HepG2 (cell line): ENCODE data around the gene HMGCR. TPM values are rescaled to one million over a fixed set of nuclear protein-coding genes. Genes with fewer than 3 reads are reported as not detected.

Experiments
- ATAC-seq: fragments of 200-7000 bp; cut with Tn5 transposase; 3 replicates; pipeline ENCODE4 v1.9.1; 2020; ENCODE audit warnings: mild to moderate bottlenecking, moderate library complexity
- BruUV-seq: library from RNA; stranded (reverse); fragments of 400-500 nt; replicated peaks from 2 replicates; lab custom pipeline; 2021; lab: Mats Ljungman, UMichigan
- CTCF ChIA-PET: fragments of 300-600 bp; formaldehyde crosslinking; extraction: SDS; loops from one replicate; lab custom pipeline; 2021; ENCODE audit warnings: low total read pairs, inconsistent platforms, low intra/inter-chr PET ratio; lab: Yijun Ruan, JAX
- POLR2A ChIA-PET: fragments of 350-600 bp; sonication (Branson Sonifier 250); formaldehyde crosslinking; loops from one replicate; lab custom pipeline; 2020; ENCODE audit warnings: antibody characterized with exemption, inconsistent platforms; lab: Yijun Ruan, JAX
- DNase-seq: peaks from one replicate; pipeline ENCODE4 v3.0.0-alpha.2; 2015; ENCODE audit warnings: low spot score
- FAIRE-seq: peaks from 3 replicates; lab custom pipeline; 2011; peaks lifted over from hg19 to GRCh38; lab: Jason Lieb, UNC
- H2AFZ ChIP-seq: one replicate; pipeline ENCODE4 v1.6.1; 2011; ENCODE audit warnings: low read length, inconsistent platforms
- H3K27ac ChIP-seq: fragments of 300-600 bp; 3 replicates; pipeline ENCODE4 v1.8.0; 2011; ENCODE audit warnings: mixed run types, mild to moderate bottlenecking, mixed read lengths, low read length, inconsistent platforms; ENCODE audit not compliant: insufficient read depth; ENCODE audit errors: extremely low read length
- H3K27me3 ChIP-seq, 2 experiments: fragments of 200-600 bp in 1 of 2; 2 replicates in 1 of 2; 3 replicates in 1 of 2; pipeline versions ENCODE4 v1.6.0 to v1.8.0; 2011; ENCODE audit warnings: low read length in 2 of 2, mild to moderate bottlenecking in 2 of 2, moderate library complexity in 2 of 2, inconsistent platforms in 1 of 2; ENCODE audit not compliant: insufficient read depth in 2 of 2, control insufficient read depth in 1 of 2
- H3K36me3 ChIP-seq, 2 experiments: fragments of 200-600 bp in 1 of 2; replicated peaks in 1 of 2; 2 replicates in 1 of 2; 3 replicates in 1 of 2; pipeline versions ENCODE4 v1.5.1 to v1.8.0; 2011; ENCODE audit warnings: low read length in 2 of 2, inconsistent platforms in 1 of 2; ENCODE audit not compliant: insufficient read depth in 2 of 2, control insufficient read depth in 1 of 2
- H3K4me1 ChIP-seq: 2 replicates; pipeline ENCODE4 v1.5.1; 2012; ENCODE audit warnings: low read length, inconsistent platforms; ENCODE audit not compliant: insufficient read depth
- H3K4me2 ChIP-seq: 2 replicates; pipeline ENCODE4 v1.6.0; 2011; ENCODE audit warnings: low read depth, low read length, inconsistent platforms
- H3K4me3 ChIP-seq, 3 experiments: fragments of 200-600 bp in 1 of 3; sonication (generic), shearing (Covaris generic) in 1 of 3; replicated peaks in 1 of 3; 2 replicates each; pipeline ENCODE4 v1.5.1; 2011 to 2016; ENCODE audit warnings: low read length in 3 of 3, inconsistent platforms in 2 of 3, low read depth in 2 of 3, mild to moderate bottlenecking in 2 of 3, control low read depth in 1 of 3, mixed read lengths in 1 of 3; ENCODE audit not compliant: insufficient read depth in 1 of 3
- H3K79me2 ChIP-seq: one replicate; pipeline ENCODE4 v1.6.1; 2011; ENCODE audit warnings: low read length, inconsistent platforms; ENCODE audit not compliant: insufficient read depth
- H3K9ac ChIP-seq: 2 replicates; pipeline ENCODE4 v1.6.0; 2011; ENCODE audit warnings: mild to moderate bottlenecking, low read depth, low read length, inconsistent platforms; ENCODE audit not compliant: insufficient read depth
- H3K9me3 ChIP-seq: 2 replicates; pipeline ENCODE4 v1.5.1; 2012; ENCODE audit warnings: mild to moderate bottlenecking, low read length
- H4K20me1 ChIP-seq: 2 replicates; pipeline ENCODE4 v1.6.0; 2011; ENCODE audit warnings: inconsistent platforms, mild to moderate bottlenecking, low read length, moderate library complexity; ENCODE audit not compliant: insufficient read depth
- CHD4 ChIP-seq: fragments of 200-600 bp; sonication (generic); IDR thresholded peaks from 2 replicates; pipeline ENCODE4 v1.7.0; 2017; ENCODE audit warnings: mild to moderate bottlenecking, low read length, borderline replicate concordance
- JUND ChIP-seq: sonication (generic); formaldehyde crosslinking; IDR thresholded peaks from 2 replicates; pipeline ENCODE4 v1.8.0; 2022; ENCODE audit warnings: mild to moderate bottlenecking, missing genetic modification reagents
- MED13 ChIP-seq: sonication (generic); formaldehyde crosslinking; IDR thresholded peaks from 2 replicates; pipeline ENCODE4 v1.5.0; 2020; ENCODE audit warnings: missing genetic modification reagents
- ZNF12 ChIP-seq: sonication (generic); formaldehyde crosslinking; IDR thresholded peaks from 2 replicates; pipeline ENCODE4 v1.5.0; 2020; ENCODE audit warnings: missing genetic modification reagents
- ZNF354B ChIP-seq: sonication (generic); formaldehyde crosslinking; IDR thresholded peaks from 2 replicates; pipeline ENCODE4 v1.8.0; 2022; ENCODE audit warnings: mild to moderate bottlenecking, missing genetic modification reagents
- ZNF768 ChIP-seq: sonication (generic); formaldehyde crosslinking; IDR thresholded peaks from 2 replicates; pipeline ENCODE4 v1.4.0; 2020; ENCODE audit warnings: missing genetic modification reagents
- WGBS: methylation state at CpG from one replicate; pipeline ENCODE4 v1.1.6; 2017; ENCODE audit warnings: low lambda C conversion rate; 5-methylcytosine and 5-hydroxymethylcytosine counted together
- in situ Hi-C: cut with HindIII; loops from 2 replicates; pipeline ENCODE4 v1.10.0; 2017; ENCODE audit warnings: low pct_unique_long_range_greater_than_20kb; ENCODE audit not compliant: extremely low pct_ligation_motif_present
- intact Hi-C: fragments of 100-400 bp; cut with micrococcal nuclease; formaldehyde crosslinking; loops from one replicate; pipeline ENCODE4 v1.10.0; 2022; ENCODE audit not compliant: unreplicated experiment
- polyA plus RNA-seq, 8 experiments: library from polyadenylated mRNA; depleted of rRNA in 3 of 8; stranded (reverse) in 7 of 8; unstranded in 1 of 8; fragments of >200 nt; fragmentation: Illumina TruSeq in 4 of 8; extraction: Trizol in 4 of 8; gene quantifications; 2 replicates each; pipeline versions ENCODE4 v1.2.1 to v1.2.3, GENCODE V29; 2011 to 2016; ENCODE audit warnings: low read depth in 4 of 8, missing spikeins in 1 of 8, mixed read lengths in 1 of 8; ENCODE audit not compliant: insufficient read depth in 1 of 8
- total RNA-seq, 5 experiments: library from RNA; depleted of rRNA; stranded (reverse); fragments of >200 nt; fragmentation: Illumina TruSeq; extraction: Trizol; gene quantifications; 2 replicates each; pipeline ENCODE4 v1.2.3, GENCODE V29; 2016; ENCODE audit warnings: low read depth in 1 of 5
- TF ChIP-seq, protein P1 (sequence below): sonication (generic); formaldehyde crosslinking; IDR thresholded peaks from 2 replicates; pipeline ENCODE4 v1.4.0; 2020; ENCODE audit warnings: missing genetic modification reagents, mild to moderate bottlenecking, borderline replicate concordance
- TF ChIP-seq, protein P2 (sequence below): IDR thresholded peaks from 2 replicates; pipeline ENCODE4 v1.6.1; 2016
- TF ChIP-seq, protein P3 (sequence below): sonication (generic); formaldehyde crosslinking; IDR thresholded peaks from 2 replicates; pipeline ENCODE4 v1.4.0; 2020; ENCODE audit warnings: mild to moderate bottlenecking, low read depth, missing genetic modification reagents
- TF ChIP-seq, protein P4 (sequence below): sonication (generic); formaldehyde crosslinking; IDR thresholded peaks from 2 replicates; pipeline ENCODE4 v1.8.0; 2022; ENCODE audit warnings: missing genetic modification reagents, mild to moderate bottlenecking, inconsistent platforms, borderline replicate concordance

Gene HMGCR
- total and polyA plus RNA-seq, 2 of the 13 experiments (the other 11 are each of a cell fraction or from before 2014, with no cell fraction given): 43.0 to 144 TPM

DNA sequence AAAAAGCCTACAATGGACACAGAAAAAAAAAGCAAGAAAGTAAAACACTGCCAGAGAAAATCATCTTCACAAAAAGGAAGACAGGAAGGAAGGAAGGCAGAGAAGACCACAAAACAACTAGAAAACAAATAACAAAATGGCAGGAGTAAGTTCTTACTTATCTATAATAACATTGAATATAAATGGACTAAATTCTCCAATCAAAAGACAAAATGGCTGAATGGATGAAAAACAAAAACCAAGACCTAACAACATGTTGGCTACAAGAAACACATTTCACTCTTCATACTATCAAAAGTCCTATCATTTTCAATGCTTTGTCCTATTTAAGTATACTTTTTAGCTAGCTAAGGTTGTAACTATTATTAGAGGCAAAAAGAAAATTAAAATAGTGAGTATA is 36.9 kb upstream of the HMGCR start:
- no peak overlapping the region for H2AFZ ChIP-seq
- H3K4me3 ChIP-seq: no peak overlapping the region
- no TSS peak for BruUV-seq
- H3K27ac ChIP-seq: no peak overlapping the region
- no peaks in the 10 kb centered on the region for H4K20me1 ChIP-seq
- POLR2A ChIA-PET: no interaction called here
- FAIRE-seq: no peak
- intact Hi-C loops: no loop called here
- no peak for ATAC-seq
- H3K4me1 ChIP-seq: no peaks in the 10 kb centered on the region
- no peaks in the 10 kb centered on the region; a peak in 1 of 5 replicates for H3K27me3 ChIP-seq
- no peaks in the 10 kb centered on the region for H3K79me2 ChIP-seq
- H3K36me3 ChIP-seq: no peaks in the 10 kb centered on the region
- H3K9ac ChIP-seq: no peak overlapping the region
- no peaks in the 10 kb centered on the region for H3K9me3 ChIP-seq
- CTCF ChIA-PET: no interaction called here
- DNase-seq: no peak
- in situ Hi-C loops: no loop called here
- H3K4me2 ChIP-seq: no peak overlapping the region
- no peak for TF ChIP-seq CHD4

DNA sequence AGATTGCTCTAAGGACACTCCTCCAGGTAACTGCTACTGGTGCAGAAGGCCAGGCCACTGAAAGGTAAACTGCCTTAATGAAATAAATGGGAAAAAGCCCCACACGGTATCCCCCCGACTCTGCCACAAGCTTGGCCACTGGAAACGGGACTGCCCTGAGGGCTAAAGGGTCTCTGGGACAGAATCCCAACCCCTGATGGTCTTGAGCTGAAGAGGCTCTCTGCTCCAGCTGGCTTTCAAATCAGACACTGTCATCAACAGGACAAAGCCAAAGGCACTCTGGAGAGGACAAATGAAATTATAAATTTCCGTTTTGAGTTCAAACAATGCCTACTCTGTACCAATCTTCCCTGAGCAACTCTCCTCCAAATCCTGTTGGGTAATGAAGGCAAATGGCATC is 33.6 kb upstream of the HMGCR start:
- no peaks in the 10 kb centered on the region for H3K36me3 ChIP-seq
- WGBS: 15% methylated on average over 2 of the region's 4 CpGs
- ATAC-seq: no peak
- in situ Hi-C loops (no loop called here), intact Hi-C loops (no loop called here)
- H3K4me2 ChIP-seq: no peak overlapping the region; the same call in 1 of the 2 replicates
- no peaks in the 10 kb centered on the region for H3K79me2 ChIP-seq
- no peak overlapping the region for H3K9ac ChIP-seq
- H3K4me3 ChIP-seq: no peak overlapping the region
- no peak overlapping the region for H2AFZ ChIP-seq
- H3K27ac ChIP-seq: no peak overlapping the region
- no peaks in the 10 kb centered on the region for H3K9me3 ChIP-seq
- no peaks in the 10 kb centered on the region for H3K4me1 ChIP-seq
- ChIA-PET POLR2A (no interaction called here), CTCF (no interaction called here)
- BruUV-seq: no TSS peak
- no peak for DNase-seq
- H3K27me3 ChIP-seq: no peaks in the 10 kb centered on the region; a peak in 1 of 5 replicates
- no peaks in the 10 kb centered on the region for H4K20me1 ChIP-seq
- FAIRE-seq: no peak
- TF ChIP-seq, protein P1, sequence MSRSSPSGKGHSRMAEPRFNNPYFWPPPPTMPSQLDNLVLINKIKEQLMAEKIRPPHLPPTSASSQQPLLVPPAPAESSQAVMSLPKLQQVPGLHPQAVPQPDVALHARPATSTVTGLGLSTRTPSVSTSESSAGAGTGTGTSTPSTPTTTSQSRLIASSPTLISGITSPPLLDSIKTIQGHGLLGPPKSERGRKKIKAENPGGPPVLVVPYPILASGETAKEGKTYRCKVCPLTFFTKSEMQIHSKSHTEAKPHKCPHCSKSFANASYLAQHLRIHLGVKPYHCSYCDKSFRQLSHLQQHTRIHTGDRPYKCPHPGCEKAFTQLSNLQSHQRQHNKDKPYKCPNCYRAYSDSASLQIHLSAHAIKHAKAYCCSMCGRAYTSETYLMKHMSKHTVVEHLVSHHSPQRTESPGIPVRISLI (CRISPR knock-in tag): no peak
- TF ChIP-seq, protein P2, sequence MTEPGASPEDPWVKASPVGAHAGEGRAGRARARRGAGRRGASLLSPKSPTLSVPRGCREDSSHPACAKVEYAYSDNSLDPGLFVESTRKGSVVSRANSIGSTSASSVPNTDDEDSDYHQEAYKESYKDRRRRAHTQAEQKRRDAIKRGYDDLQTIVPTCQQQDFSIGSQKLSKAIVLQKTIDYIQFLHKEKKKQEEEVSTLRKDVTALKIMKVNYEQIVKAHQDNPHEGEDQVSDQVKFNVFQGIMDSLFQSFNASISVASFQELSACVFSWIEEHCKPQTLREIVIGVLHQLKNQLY (CRISPR knock-in tag): no peak
- TF ChIP-seq ZNF12 (CRISPR knock-in tag) (no peak), MED13 (CRISPR knock-in tag) (no peak), JUND (CRISPR knock-in tag) (no peak), ZNF354B (CRISPR knock-in tag) (no peak), ZNF768 (no peak)
- TF ChIP-seq, protein P3, sequence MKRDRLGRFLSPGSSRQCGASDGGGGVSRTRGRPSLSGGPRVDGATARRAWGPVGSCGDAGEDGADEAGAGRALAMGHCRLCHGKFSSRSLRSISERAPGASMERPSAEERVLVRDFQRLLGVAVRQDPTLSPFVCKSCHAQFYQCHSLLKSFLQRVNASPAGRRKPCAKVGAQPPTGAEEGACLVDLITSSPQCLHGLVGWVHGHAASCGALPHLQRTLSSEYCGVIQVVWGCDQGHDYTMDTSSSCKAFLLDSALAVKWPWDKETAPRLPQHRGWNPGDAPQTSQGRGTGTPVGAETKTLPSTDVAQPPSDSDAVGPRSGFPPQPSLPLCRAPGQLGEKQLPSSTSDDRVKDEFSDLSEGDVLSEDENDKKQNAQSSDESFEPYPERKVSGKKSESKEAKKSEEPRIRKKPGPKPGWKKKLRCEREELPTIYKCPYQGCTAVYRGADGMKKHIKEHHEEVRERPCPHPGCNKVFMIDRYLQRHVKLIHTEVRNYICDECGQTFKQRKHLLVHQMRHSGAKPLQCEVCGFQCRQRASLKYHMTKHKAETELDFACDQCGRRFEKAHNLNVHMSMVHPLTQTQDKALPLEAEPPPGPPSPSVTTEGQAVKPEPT (CRISPR knock-in tag): no peak
- TF ChIP-seq, protein P4, sequence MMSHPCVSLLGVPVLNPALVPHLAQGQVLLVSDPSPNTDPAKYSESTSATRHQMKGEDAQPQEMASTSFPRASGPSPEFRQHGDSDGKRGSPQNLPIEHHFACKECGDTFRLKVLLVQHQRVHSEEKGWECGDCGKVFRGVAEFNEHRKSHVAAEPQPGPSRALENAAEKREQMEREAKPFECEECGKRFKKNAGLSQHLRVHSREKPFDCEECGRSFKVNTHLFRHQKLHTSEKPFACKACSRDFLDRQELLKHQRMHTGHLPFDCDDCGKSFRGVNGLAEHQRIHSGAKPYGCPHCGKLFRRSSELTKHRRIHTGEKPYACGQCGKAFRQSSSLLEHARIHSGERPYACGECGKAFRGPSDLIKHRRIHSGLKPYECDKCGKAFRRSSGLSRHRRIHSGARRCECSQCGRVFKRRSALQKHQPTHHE (CRISPR knock-in tag): no peak
